ENCODE results near the gene IARS1. TPM values are rescaled to one million over a fixed set of nuclear protein-coding genes. Genes with fewer than 3 reads are reported as not detected.
A peak's percentile ranks its signal among the peaks of the same experiment; 100 is the strongest.

Gene IARS1
- total and polyA plus RNA-seq, 7 experiments from 2014 or later = 48.5 to 145 (median 66.7) TPM

DNA sequence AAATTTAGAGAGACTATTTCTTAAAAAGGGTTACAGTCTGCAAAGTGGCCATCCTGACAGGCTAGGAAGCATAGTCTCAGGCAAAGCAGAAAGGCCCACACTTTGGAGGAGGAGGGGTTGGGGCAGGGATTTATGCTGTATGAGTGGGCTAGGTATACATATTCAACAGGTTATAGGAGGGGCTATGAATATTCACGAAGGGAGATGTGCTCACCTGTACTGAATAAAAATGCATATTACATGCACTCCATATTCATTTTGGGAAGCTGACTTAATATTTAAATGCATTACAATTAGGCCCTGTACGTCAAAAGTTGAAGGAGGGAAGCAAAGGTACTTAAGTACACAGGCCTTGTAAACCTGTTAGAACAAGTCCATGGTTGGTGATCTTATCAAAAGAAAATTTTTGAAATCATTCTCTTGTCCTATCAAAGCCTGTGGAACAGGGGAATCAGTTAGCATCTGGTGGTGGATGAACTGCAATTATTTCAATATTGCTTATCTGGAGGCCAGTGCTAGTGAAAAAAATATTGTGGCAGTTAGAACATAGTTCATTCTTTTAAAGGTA is 33.9 kb upstream of the IARS1 start:
- no peak for ATAC-seq
- CTCF ChIA-PET = no interaction called here
- peaks cover 11 to 12% of the 10 kb centered on the region in 2 donors for H3K4me1 ChIP-seq (ENCODE audit: control insufficient read depth in 2 of 2, insufficient read depth in 2 of 2, low read length in 2 of 2)
- POLR2A ChIA-PET = no interaction called here
- DNase-seq = no peak
- H3K4me1 Mint-ChIP-seq = peaks cover 8 to 41% (median 31%) of the 10 kb centered on the region in 7 donors
- no peaks in the 10 kb centered on the region for H3K27me3 ChIP-seq (ENCODE audit: control insufficient read depth in 2 of 2, insufficient read depth in 2 of 2, low read length in 2 of 2)
- H3K4me3 Mint-ChIP-seq = peak overlapping the region; percentile 94 to 100 (median 98)
- H3K27me3 Mint-ChIP-seq = no peaks in the 10 kb centered on the region
- H3K27ac Mint-ChIP-seq = peak overlapping the region in 5 of 9 donors; percentile 12 to 99 (median 36)
- H3K4me3 ChIP-seq (ENCODE audit: low read length) = no peak overlapping the region
- H3K27ac ChIP-seq (ENCODE audit: low read depth, low read length) = no peak overlapping the region
- no peaks in the 10 kb centered on the region for H3K9me3 Mint-ChIP-seq
- H3K36me3 Mint-ChIP-seq = peaks cover 0 to 7% (median 5%) of the 10 kb centered on the region in 5 donors
- peaks cover 0 to 11% (median 0%) of the 10 kb centered on the region in 3 experiments for H3K36me3 ChIP-seq (ENCODE audit: control insufficient read depth in 2 of 3, insufficient read depth in 3 of 3, low read length in 3 of 3)
- H3K9me3 ChIP-seq (ENCODE audit: control insufficient read depth in 2 of 3, low read length in 3 of 3) = no peaks in the 10 kb centered on the region
- intact Hi-C loops (cut with micrococcal nuclease) = loop anchor here (5.0 to 10.0 kb wide), 4 partner anchors 80 to 1837 kb away; partner anchors contain the start of gene CARD19 (in 1 of the 2)

DNA sequence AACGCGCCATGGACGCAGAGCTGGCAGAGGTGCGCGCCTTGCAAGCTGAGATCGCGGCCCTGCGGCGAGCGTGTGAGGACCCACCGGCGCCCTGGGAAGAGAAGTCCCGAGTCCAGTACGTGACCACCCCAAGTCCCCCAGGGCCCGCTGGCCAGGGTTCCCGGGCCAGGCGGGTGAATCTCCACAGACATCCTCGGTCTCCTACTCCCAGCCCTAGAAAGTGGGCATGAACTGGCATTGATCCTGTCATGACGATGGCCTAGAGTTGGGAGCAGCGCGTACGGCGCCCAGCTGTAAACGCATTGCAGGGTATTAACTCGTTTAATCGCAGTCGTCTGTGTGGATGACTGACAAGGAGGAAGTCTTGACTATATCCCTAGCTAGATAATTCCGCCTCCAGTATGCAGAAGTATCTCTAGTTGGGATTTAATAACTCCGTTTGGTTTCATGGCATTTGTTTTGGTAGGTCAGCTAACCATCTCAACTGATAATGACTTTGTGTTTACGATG is 32.5 kb upstream of the IARS1 start:
- ATAC-seq (no peak), DNase-seq (peak in 1 of 9 donors; percentile 7)
- ChIA-PET CTCF (no interaction called here), POLR2A (interaction anchor here (0.6 to 3.2 kb wide), 10 partner anchors 8 to 344 kb away, joined by 3 to 18 read pairs (median 4); partner anchors contain the start of genes IARS1, IPPK and SPTLC1)
- intact Hi-C loops (cut with micrococcal nuclease) = loop anchor here (1.0 to 10.0 kb wide), 13 partner anchors 33 to 1841 kb away; partner anchors contain the start of genes IARS1 (in 2 of the 2), SPTLC1 (in 2 of the 2), CARD19 (in 1 of the 2) and FAM120AOS (in 1 of the 2)
- Mint-ChIP-seq H3K36me3 (peaks cover 0 to 8% (median 6%) of the 10 kb centered on the region in 5 donors), H3K27me3 (no peaks in the 10 kb centered on the region), H3K4me1 (peaks cover 11 to 41% (median 35%) of the 10 kb centered on the region in 7 donors), H3K9me3 (no peaks in the 10 kb centered on the region), H3K27ac (peak overlapping the region; percentile 20 to 100 (median 98)), H3K4me3 (peak overlapping the region; percentile 94 to 100 (median 98))
- Histone ChIP-seq H3K36me3 (ENCODE audit: control insufficient read depth in 2 of 3, insufficient read depth in 3 of 3, low read length in 3 of 3) (peaks cover 0 to 18% (median 2%) of the 10 kb centered on the region in 3 experiments), H3K4me3 (ENCODE audit: low read length) (peak overlapping the region; percentile 90), H3K4me1 (ENCODE audit: control insufficient read depth in 2 of 2, insufficient read depth in 2 of 2, low read length in 2 of 2) (peaks cover 11 to 12% of the 10 kb centered on the region in 2 donors), H3K27ac (ENCODE audit: low read depth, low read length) (peak overlapping the region; percentile 88), H3K27me3 (ENCODE audit: control insufficient read depth in 2 of 2, insufficient read depth in 2 of 2, low read length in 2 of 2) (no peaks in the 10 kb centered on the region), H3K9me3 (ENCODE audit: control insufficient read depth in 2 of 3, low read length in 3 of 3) (no peaks in the 10 kb centered on the region)

DNA sequence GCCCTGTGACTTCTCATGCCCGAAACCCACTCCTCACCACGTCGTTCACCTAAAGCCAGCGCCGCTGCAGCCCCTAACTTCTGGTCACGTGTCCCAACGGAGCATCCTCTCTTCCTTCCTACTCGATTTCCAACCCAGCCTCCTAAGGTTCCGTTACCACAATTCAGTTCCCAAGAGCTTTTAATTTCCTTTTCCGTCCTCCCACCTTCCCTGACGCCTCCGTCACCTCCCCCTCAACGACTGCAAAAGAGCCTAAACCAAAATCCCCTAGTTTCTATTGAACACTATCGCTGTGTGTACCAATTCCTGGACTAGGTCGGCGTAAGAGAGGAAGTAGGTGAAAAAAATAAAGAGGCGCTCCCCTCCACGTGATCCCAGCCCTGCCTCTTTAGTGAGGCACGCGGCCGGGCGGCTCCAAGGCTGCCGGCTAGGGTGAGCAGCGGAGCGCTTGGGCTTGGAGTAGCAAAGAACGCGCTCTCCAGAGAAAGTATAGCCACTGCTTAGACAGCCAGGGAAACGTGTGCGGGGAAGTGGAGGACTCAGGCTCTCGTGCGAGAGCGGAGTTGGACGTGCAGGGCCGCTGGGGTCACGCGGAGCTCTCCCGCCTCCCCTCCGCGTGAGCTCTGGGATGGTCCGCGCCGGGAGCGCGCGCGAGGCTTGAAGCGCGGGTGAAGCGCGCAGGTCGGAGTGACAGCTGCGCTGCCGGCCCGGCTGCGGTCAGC is 31.9 kb upstream of the IARS1 start, which contains the start of the genes CENPP and NOL8:
TSS of gene CENPP (plus strand) at position 685 of the 722 bp plus-strand sequence.
TSS of gene NOL8 (minus strand) at position 82 of the 722 bp plus-strand sequence. CDS start 1,189 bp downstream, outside the sequence.
- intact Hi-C loops (cut with micrococcal nuclease) = loop anchor here (1.0 to 10.0 kb wide), 13 partner anchors 32 to 1841 kb away; partner anchors contain the start of genes IARS1 (in 2 of the 2), SPTLC1 (in 2 of the 2), CARD19 (in 1 of the 2) and FAM120AOS (in 1 of the 2)
- Mint-ChIP-seq H3K27me3 (no peaks in the 10 kb centered on the region), H3K36me3 (peaks cover 0 to 11% (median 7%) of the 10 kb centered on the region in 5 donors), H3K9me3 (no peaks in the 10 kb centered on the region), H3K4me1 (peaks cover 14 to 41% (median 35%) of the 10 kb centered on the region in 7 donors), H3K4me3 (peak within 1 kb of the TSS; percentile 94 to 100 (median 98)), H3K27ac (peak within 1 kb of the TSS; percentile 97 to 100 (median 99))
- ChIA-PET POLR2A (interaction anchor here (0.6 to 3.2 kb wide), 16 partner anchors 8 to 1128 kb away, joined by 3 to 18 read pairs (median 4); partner anchors contain the start of genes IARS1, IPPK and SPTLC1), CTCF (no interaction called here)
- Histone ChIP-seq H3K4me3 (ENCODE audit: low read length) (peak within 1 kb of the TSS; percentile 90), H3K27me3 (ENCODE audit: control insufficient read depth in 2 of 2, insufficient read depth in 2 of 2, low read length in 2 of 2) (no peaks in the 10 kb centered on the region), H3K9me3 (ENCODE audit: control insufficient read depth in 2 of 3, low read length in 3 of 3) (no peaks in the 10 kb centered on the region), H3K27ac (ENCODE audit: low read depth, low read length) (peak within 1 kb of the TSS; percentile 88), H3K4me1 (ENCODE audit: control insufficient read depth in 2 of 2, insufficient read depth in 2 of 2, low read length in 2 of 2) (peaks cover 11 to 12% of the 10 kb centered on the region in 2 donors), H3K36me3 (ENCODE audit: control insufficient read depth in 2 of 3, insufficient read depth in 3 of 3, low read length in 3 of 3) (peaks cover 0 to 21% (median 4%) of the 10 kb centered on the region in 3 experiments)
- ATAC-seq = peak; percentile 95
- peak; percentile 75 to 91 (median 89) for DNase-seq

DNA sequence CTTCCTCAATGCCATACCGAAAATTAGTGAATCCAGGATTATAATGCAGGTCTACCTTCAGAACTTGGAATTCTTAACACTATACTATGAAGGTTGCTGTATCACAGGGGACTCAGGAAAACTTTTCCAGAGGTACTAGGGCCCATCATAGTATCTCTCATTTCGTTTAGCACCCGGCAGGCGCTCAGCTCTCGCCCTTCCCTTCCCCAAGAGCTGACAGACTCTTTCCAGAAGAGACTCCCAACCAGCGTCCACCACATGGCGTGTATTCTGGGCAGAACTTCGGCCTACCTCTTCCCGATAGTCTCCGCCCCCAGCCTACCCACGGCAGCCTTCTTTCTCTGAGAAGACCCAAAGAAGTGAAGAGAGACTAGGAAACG is 31.4 kb upstream of the IARS1 start:
- H3K36me3 Mint-ChIP-seq = peaks cover 4 to 15% (median 9%) of the 10 kb centered on the region in 5 donors
- DNase-seq = no peak
- H3K27ac Mint-ChIP-seq = peak overlapping the region; percentile 97 to 100 (median 99)
- H3K27me3 ChIP-seq (ENCODE audit: control insufficient read depth in 2 of 2, insufficient read depth in 2 of 2, low read length in 2 of 2) = no peaks in the 10 kb centered on the region
- CTCF ChIA-PET = no interaction called here
- peak overlapping the region; percentile 88 for H3K27ac ChIP-seq (ENCODE audit: low read depth, low read length)
- POLR2A ChIA-PET = interaction anchor here (0.6 to 3.2 kb wide), 11 partner anchors 23 to 1128 kb away, joined by 3 to 18 read pairs (median 4); partner anchors contain the start of genes IARS1 and IPPK
- H3K4me3 Mint-ChIP-seq = peak overlapping the region; percentile 94 to 100 (median 98)
- peaks cover under 1 to 26% (median 4%) of the 10 kb centered on the region in 3 experiments for H3K36me3 ChIP-seq (ENCODE audit: control insufficient read depth in 2 of 3, insufficient read depth in 3 of 3, low read length in 3 of 3)
- H3K9me3 Mint-ChIP-seq = no peaks in the 10 kb centered on the region
- no peaks in the 10 kb centered on the region for H3K27me3 Mint-ChIP-seq
- intact Hi-C loops (cut with micrococcal nuclease) = loop anchor here (1.0 to 10.0 kb wide), 13 partner anchors 32 to 1842 kb away; partner anchors contain the start of genes IARS1 (in 2 of the 2), SPTLC1 (in 2 of the 2), CARD19 (in 1 of the 2) and FAM120AOS (in 1 of the 2)
- ATAC-seq = peak; percentile 18
- peak overlapping the region; percentile 90 for H3K4me3 ChIP-seq (ENCODE audit: low read length)
- H3K9me3 ChIP-seq (ENCODE audit: control insufficient read depth in 2 of 3, low read length in 3 of 3) = no peaks in the 10 kb centered on the region
- peaks cover 11 to 12% of the 10 kb centered on the region in 2 donors for H3K4me1 ChIP-seq (ENCODE audit: control insufficient read depth in 2 of 2, insufficient read depth in 2 of 2, low read length in 2 of 2)
- peaks cover 18 to 41% (median 35%) of the 10 kb centered on the region in 7 donors for H3K4me1 Mint-ChIP-seq

DNA sequence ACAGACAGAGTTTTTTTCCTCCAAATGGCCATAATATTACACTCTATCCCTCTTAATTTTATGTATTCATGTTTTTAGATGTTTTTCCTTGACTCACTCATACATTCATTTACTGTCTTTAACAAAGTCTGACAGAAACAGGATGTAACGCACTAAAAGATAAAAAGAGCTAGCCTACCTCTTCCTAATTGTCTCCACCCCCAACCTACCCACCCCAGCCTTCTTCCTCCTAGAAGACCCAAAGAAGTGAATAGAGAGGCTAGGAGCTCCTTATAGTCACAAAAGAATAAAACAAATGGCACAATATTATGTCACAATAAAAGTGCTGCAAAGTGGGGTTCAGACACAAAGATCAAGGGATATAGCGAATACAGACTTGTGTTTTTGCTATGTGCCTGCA is 30.9 kb upstream of the IARS1 start:
- peak overlapping the region; percentile 94 to 100 (median 98) for H3K4me3 Mint-ChIP-seq
- Histone ChIP-seq H3K4me1 (ENCODE audit: control insufficient read depth in 2 of 2, insufficient read depth in 2 of 2, low read length in 2 of 2) (peaks cover 11 to 12% of the 10 kb centered on the region in 2 donors), H3K27me3 (ENCODE audit: control insufficient read depth in 2 of 2, insufficient read depth in 2 of 2, low read length in 2 of 2) (no peaks in the 10 kb centered on the region), H3K9me3 (ENCODE audit: control insufficient read depth in 2 of 3, low read length in 3 of 3) (no peaks in the 10 kb centered on the region), H3K27ac (ENCODE audit: low read depth, low read length) (peak overlapping the region; percentile 88), H3K36me3 (ENCODE audit: control insufficient read depth in 2 of 3, insufficient read depth in 3 of 3, low read length in 3 of 3) (peaks cover 4 to 30% (median 7%) of the 10 kb centered on the region in 3 experiments), H3K4me3 (ENCODE audit: low read length) (peak overlapping the region; percentile 90)
- intact Hi-C loops (cut with micrococcal nuclease) = loop anchor here (2.0 to 10.0 kb wide), 4 partner anchors 770 to 1842 kb away; partner anchors contain the start of genes CARD19 (in 1 of the 2) and FAM120AOS (in 1 of the 2)
- peaks cover 5 to 17% (median 12%) of the 10 kb centered on the region in 5 donors for H3K36me3 Mint-ChIP-seq
- peak in 4 of 9 donors; percentile 1 to 16 (median 4) for DNase-seq
- no peaks in the 10 kb centered on the region for H3K27me3 Mint-ChIP-seq
- peaks cover 18 to 41% (median 35%) of the 10 kb centered on the region in 7 donors for H3K4me1 Mint-ChIP-seq
- ATAC-seq = no peak
- ChIA-PET POLR2A (interaction anchor here (0.6 to 3.2 kb wide), 8 partner anchors 16 to 346 kb away, joined by 3 to 18 read pairs (median 4); partner anchors contain the start of gene IPPK), CTCF (no interaction called here)
- H3K9me3 Mint-ChIP-seq = no peaks in the 10 kb centered on the region
- H3K27ac Mint-ChIP-seq = peak overlapping the region; percentile 97 to 100 (median 99)
